Muscle layer of duodenum (tissue), 2 donors: ENCODE results near the gene TRERF1.

ENCODE experiments used
- H3K27ac ChIP-seq: one replicate; pipeline ENCODE4 v1.7.0; 2013; ENCODE audit warnings: mild to moderate bottlenecking, low read length
- H3K27me3 ChIP-seq: one replicate; pipeline ENCODE4 v1.7.0; 2013; ENCODE audit warnings: low read depth, mild to moderate bottlenecking, control low read depth, low read length
- H3K36me3 ChIP-seq, 2 donors: one replicate each; pipeline ENCODE4 v1.7.0; 2013; ENCODE audit warnings: low read length in 2 of 2, control low read depth in 1 of 2, mild to moderate bottlenecking in 1 of 2; ENCODE audit not compliant: insufficient read depth in 2 of 2, control insufficient read depth in 1 of 2
- H3K4me1 ChIP-seq, 2 donors: one replicate each; pipeline ENCODE4 v1.7.0; 2013; ENCODE audit warnings: low read length in 2 of 2, mild to moderate bottlenecking in 2 of 2, control low read depth in 1 of 2, moderate library complexity in 1 of 2; ENCODE audit not compliant: insufficient read depth in 2 of 2, control insufficient read depth in 1 of 2
- H3K4me3 ChIP-seq, 2 donors: one replicate each; pipeline ENCODE4 v1.7.0; 2013; ENCODE audit warnings: low read length in 2 of 2, low read depth in 1 of 2, mild to moderate bottlenecking in 1 of 2
- H3K9me3 ChIP-seq, 2 donors: one replicate each; pipeline ENCODE4 v1.7.0; 2013; ENCODE audit warnings: low read length in 2 of 2, control low read depth in 1 of 2, mild to moderate bottlenecking in 1 of 2; ENCODE audit not compliant: control insufficient read depth in 1 of 2
- donor health status: healthy.

The TRERF1 gene

GRCh38 chr6:42322676-42323075, 129.1 kb downstream of the TRERF1 start:
- H3K9me3 ChIP-seq, result no peaks in the 10 kb centered on the region
- H3K4me1 ChIP-seq, result no peaks in the 10 kb centered on the region
- no peaks in the 10 kb centered on the region for H3K27me3 ChIP-seq
- H3K27ac ChIP-seq, result no peak overlapping the region
- H3K4me3 ChIP-seq, result no peak overlapping the region
- no peaks in the 10 kb centered on the region for H3K36me3 ChIP-seq

- H3K27me3 ChIP-seq, result no peaks in the 10 kb centered on the region
- H3K9me3 ChIP-seq, result no peaks in the 10 kb centered on the region
- no peaks in the 10 kb centered on the region for H3K4me1 ChIP-seq
- no peaks in the 10 kb centered on the region for H3K36me3 ChIP-seq
- no peak overlapping the region for H3K4me3 ChIP-seq
- no peak overlapping the region for H3K27ac ChIP-seq
Measured at GRCh38 chr6:42321976-42322375, 129.8 kb downstream of the TRERF1 start.

GRCh38 chr6:42320762-42321161, 131.0 kb downstream of the TRERF1 start:
- Histone ChIP-seq H3K4me3 (no peak overlapping the region), H3K4me1 (no peaks in the 10 kb centered on the region), H3K27me3 (no peaks in the 10 kb centered on the region), H3K36me3 (no peaks in the 10 kb centered on the region), H3K27ac (no peak overlapping the region), H3K9me3 (no peaks in the 10 kb centered on the region)

- no peak overlapping the region for H3K4me3 ChIP-seq
- H3K27ac ChIP-seq, result no peak overlapping the region
- H3K4me1 ChIP-seq, result no peaks in the 10 kb centered on the region
- H3K36me3 ChIP-seq, result no peaks in the 10 kb centered on the region
- no peaks in the 10 kb centered on the region for H3K9me3 ChIP-seq
- H3K27me3 ChIP-seq, result no peaks in the 10 kb centered on the region
Measured at GRCh38 chr6:42318480-42318879, 133.2 kb downstream of the TRERF1 start.

- Histone ChIP-seq H3K27me3 (no peaks in the 10 kb centered on the region), H3K36me3 (peaks cover 0 to under 1% of the 10 kb centered on the region in 2 donors), H3K4me3 (no peak overlapping the region), H3K4me1 (no peaks in the 10 kb centered on the region), H3K27ac (no peak overlapping the region), H3K9me3 (no peaks in the 10 kb centered on the region)
Measured at GRCh38 chr6:42316981-42317380, 134.7 kb downstream of the TRERF1 start.

GRCh38 chr6:42315991-42316970, 135.4 kb downstream of the TRERF1 start:
- Histone ChIP-seq H3K36me3 (peaks cover 0 to 4% of the 10 kb centered on the region in 2 donors), H3K27ac (no peak overlapping the region), H3K4me1 (no peaks in the 10 kb centered on the region), H3K4me3 (no peak overlapping the region), H3K9me3 (no peaks in the 10 kb centered on the region), H3K27me3 (no peaks in the 10 kb centered on the region)

GRCh38 chr6:42315259-42315990, 136.3 kb downstream of the TRERF1 start:
- H3K36me3 ChIP-seq, result peaks cover 0 to 4% of the 10 kb centered on the region in 2 donors
- no peak overlapping the region for H3K27ac ChIP-seq
- no peaks in the 10 kb centered on the region for H3K27me3 ChIP-seq
- no peaks in the 10 kb centered on the region for H3K9me3 ChIP-seq
- H3K4me1 ChIP-seq, result no peaks in the 10 kb centered on the region
- H3K4me3 ChIP-seq, result no peak overlapping the region

- H3K27me3 ChIP-seq, result no peaks in the 10 kb centered on the region
- no peak overlapping the region for H3K27ac ChIP-seq
- H3K36me3 ChIP-seq, result peaks cover 0 to 4% of the 10 kb centered on the region in 2 donors
- H3K9me3 ChIP-seq, result no peaks in the 10 kb centered on the region
- H3K4me3 ChIP-seq, result no peak overlapping the region
- no peaks in the 10 kb centered on the region for H3K4me1 ChIP-seq
Measured at GRCh38 chr6:42314571-42315258, 137.0 kb downstream of the TRERF1 start.

- H3K9me3 ChIP-seq, result no peaks in the 10 kb centered on the region
- peaks cover 0 to 4% of the 10 kb centered on the region in 2 donors for H3K36me3 ChIP-seq
- no peak overlapping the region for H3K4me3 ChIP-seq
- H3K27ac ChIP-seq, result no peak overlapping the region
- no peaks in the 10 kb centered on the region for H3K4me1 ChIP-seq
- no peaks in the 10 kb centered on the region for H3K27me3 ChIP-seq
Measured at GRCh38 chr6:42313941-42314570, 137.7 kb downstream of the TRERF1 start.

- H3K27me3 ChIP-seq, result no peaks in the 10 kb centered on the region
- no peak overlapping the region for H3K4me3 ChIP-seq
- no peaks in the 10 kb centered on the region for H3K4me1 ChIP-seq
- H3K36me3 ChIP-seq, result peaks cover 0 to 4% of the 10 kb centered on the region in 2 donors
- H3K27ac ChIP-seq, result peak overlapping the region; percentile 42
- H3K9me3 ChIP-seq, result no peaks in the 10 kb centered on the region
Measured at GRCh38 chr6:42313038-42313437, 138.7 kb downstream of the TRERF1 start.

- no peaks in the 10 kb centered on the region for H3K27me3 ChIP-seq
- H3K36me3 ChIP-seq, result peaks cover 0 to 4% of the 10 kb centered on the region in 2 donors
- H3K4me1 ChIP-seq, result no peaks in the 10 kb centered on the region
- no peaks in the 10 kb centered on the region for H3K9me3 ChIP-seq
- no peak overlapping the region for H3K4me3 ChIP-seq
- H3K27ac ChIP-seq, result no peak overlapping the region
Measured at GRCh38 chr6:42307141-42307470, 144.6 kb downstream of the TRERF1 start.
